Progenitor cell of endocrine pancreas (in vitro differentiated cells): Measurements from ENCODE around the gene SYT9. TPM values are rescaled to one million over a fixed set of nuclear protein-coding genes. Genes with fewer than 3 reads are reported as not detected.

ENCODE experiments used
- DNase-seq: peaks from one replicate; pipeline ENCODE4 v3.0.0; 2021; ENCODE audit warnings: low spot score; ENCODE audit not compliant: unreplicated experiment
- H3K27ac Mint-ChIP-seq: 2 replicates; pipeline ENCODE4 v1.8.0; 2021; ENCODE audit warnings: mild to moderate bottlenecking, moderate library complexity, mixed read lengths
- H3K27me3 Mint-ChIP-seq: 2 replicates; pipeline ENCODE4 v1.8.0; 2021; ENCODE audit warnings: mixed read lengths
- H3K36me3 Mint-ChIP-seq: 2 replicates; pipeline ENCODE4 v1.8.0; 2022; ENCODE audit warnings: mixed read lengths; ENCODE audit not compliant: insufficient read depth
- H3K4me1 Mint-ChIP-seq: 2 replicates; pipeline ENCODE4 v1.8.0; 2021; ENCODE audit warnings: low read depth, mixed read lengths
- H3K4me3 Mint-ChIP-seq: 2 replicates; pipeline ENCODE4 v1.8.0; 2021; ENCODE audit warnings: low read depth, mild to moderate bottlenecking, moderate library complexity, mixed read lengths
- H3K9me3 Mint-ChIP-seq: 2 replicates; pipeline ENCODE4 v1.8.0; 2021; ENCODE audit warnings: low read depth, mixed read lengths
- total RNA-seq: library from RNA; stranded (reverse); gene quantifications from 2 replicates; pipeline ENCODE4 v1.2.1, GENCODE V29; 2021
- TF ChIP-seq, protein P1 (sequence below): fragments of 200-600 bp; sonication (generic); IDR thresholded peaks from one replicate; pipeline ENCODE4 v1.5.0; 2021; ENCODE audit warnings: antibody characterized with exemption, mild to moderate bottlenecking; ENCODE audit not compliant: unreplicated experiment

Gene SYT9
- total RNA-seq, 1 donor from 2014 or later, result 0.57 TPM

DNA sequence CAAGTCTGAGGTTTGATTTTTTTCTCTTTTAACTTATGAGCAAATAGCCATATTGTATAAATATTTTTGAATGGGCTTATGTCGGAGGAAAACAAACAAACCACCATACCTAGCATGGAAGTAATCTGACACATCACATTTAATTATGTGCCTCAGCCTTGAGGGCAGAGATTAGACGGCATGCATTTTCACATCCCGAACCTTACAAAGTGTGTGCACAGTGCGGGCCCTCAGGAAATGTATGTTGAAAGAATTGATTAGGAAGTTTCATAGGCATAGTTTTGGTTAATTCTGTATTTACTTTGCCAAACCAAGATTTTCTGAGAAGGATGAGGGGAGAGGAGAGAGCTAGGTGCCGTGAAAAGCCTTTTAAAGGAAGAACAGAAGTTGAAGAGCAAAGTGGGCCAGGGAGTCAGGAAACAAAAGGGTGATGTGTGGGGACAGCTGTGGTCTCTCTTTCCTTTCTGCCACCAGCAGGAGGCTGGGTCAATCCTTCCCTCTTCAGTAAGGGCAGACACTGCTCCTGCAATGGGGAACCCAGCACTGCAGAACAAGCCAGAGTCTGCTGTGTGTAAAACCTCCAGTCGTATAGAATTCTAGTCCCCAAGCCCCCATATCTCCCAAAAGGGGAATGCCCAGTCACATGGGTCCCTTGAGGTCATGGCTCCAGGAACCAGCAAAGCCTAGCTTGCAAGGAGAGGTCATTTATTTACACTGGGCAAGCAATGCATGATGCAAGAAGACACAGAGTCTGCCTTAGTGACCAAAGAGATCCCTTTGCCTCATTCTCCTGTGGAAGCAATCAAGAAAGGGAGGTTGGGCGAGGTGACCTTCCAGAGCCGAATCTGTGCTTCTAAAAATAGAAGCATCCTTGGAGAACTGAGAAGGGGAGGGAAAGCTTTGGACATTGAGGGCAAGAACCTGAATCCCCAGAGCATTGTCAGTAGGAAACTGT lies 162.5 kb downstream of the SYT9 start:
- peaks cover 5% of the 10 kb centered on the region for H3K4me1 Mint-ChIP-seq
- no peak overlapping the region for H3K4me3 Mint-ChIP-seq
- H3K27ac Mint-ChIP-seq, result no peak overlapping the region
- no peak for DNase-seq
- no peaks in the 10 kb centered on the region for H3K36me3 Mint-ChIP-seq
- TF ChIP-seq, protein P1, sequence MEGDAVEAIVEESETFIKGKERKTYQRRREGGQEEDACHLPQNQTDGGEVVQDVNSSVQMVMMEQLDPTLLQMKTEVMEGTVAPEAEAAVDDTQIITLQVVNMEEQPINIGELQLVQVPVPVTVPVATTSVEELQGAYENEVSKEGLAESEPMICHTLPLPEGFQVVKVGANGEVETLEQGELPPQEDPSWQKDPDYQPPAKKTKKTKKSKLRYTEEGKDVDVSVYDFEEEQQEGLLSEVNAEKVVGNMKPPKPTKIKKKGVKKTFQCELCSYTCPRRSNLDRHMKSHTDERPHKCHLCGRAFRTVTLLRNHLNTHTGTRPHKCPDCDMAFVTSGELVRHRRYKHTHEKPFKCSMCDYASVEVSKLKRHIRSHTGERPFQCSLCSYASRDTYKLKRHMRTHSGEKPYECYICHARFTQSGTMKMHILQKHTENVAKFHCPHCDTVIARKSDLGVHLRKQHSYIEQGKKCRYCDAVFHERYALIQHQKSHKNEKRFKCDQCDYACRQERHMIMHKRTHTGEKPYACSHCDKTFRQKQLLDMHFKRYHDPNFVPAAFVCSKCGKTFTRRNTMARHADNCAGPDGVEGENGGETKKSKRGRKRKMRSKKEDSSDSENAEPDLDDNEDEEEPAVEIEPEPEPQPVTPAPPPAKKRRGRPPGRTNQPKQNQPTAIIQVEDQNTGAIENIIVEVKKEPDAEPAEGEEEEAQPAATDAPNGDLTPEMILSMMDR, result peak; percentile 9
- no peaks in the 10 kb centered on the region for H3K27me3 Mint-ChIP-seq
- peaks cover 4% of the 10 kb centered on the region for H3K9me3 Mint-ChIP-seq

- H3K27ac Mint-ChIP-seq, result no peak overlapping the region
- H3K36me3 Mint-ChIP-seq, result no peaks in the 10 kb centered on the region
- TF ChIP-seq, protein P1, result no peak
- peaks cover 4% of the 10 kb centered on the region for H3K9me3 Mint-ChIP-seq
- no peaks in the 10 kb centered on the region for H3K27me3 Mint-ChIP-seq
- no peak for DNase-seq
- H3K4me3 Mint-ChIP-seq, result no peak overlapping the region
- peaks cover 5% of the 10 kb centered on the region for H3K4me1 Mint-ChIP-seq
Observed at GRCh38 chr11:7414973-7415817, 163.5 kb downstream of the SYT9 start.

DNA sequence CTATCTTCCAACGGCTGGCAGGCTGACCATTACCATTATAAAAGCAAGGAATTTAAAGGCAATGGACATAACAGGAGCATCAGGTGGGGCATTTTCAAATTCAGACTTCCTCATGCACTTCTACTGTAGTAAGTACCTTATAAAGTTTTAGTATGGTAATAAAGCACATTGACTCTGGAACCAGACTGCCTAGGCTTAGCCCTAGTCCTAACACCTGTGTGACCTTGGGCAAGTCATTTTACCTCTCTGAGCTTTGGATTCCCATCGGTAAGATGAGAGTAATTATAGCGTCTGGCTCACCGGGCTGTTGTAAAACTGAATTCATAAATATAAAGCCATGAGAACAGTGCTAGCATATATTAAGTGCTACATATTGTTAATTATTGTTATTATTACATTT lies 164.4 kb downstream of the SYT9 start:
- Mint-ChIP-seq H3K4me3 (no peak overlapping the region), H3K9me3 (peaks cover 4% of the 10 kb centered on the region), H3K4me1 (peaks cover 5% of the 10 kb centered on the region), H3K36me3 (no peaks in the 10 kb centered on the region), H3K27ac (no peak overlapping the region), H3K27me3 (no peaks in the 10 kb centered on the region)
- TF ChIP-seq, protein P1, result no peak
- no peak for DNase-seq

GRCh38 chr11:7417328-7417727 lies 165.6 kb downstream of the SYT9 start:
- H3K9me3 Mint-ChIP-seq, result peaks cover under 1% of the 10 kb centered on the region
- TF ChIP-seq, protein P1, result no peak
- no peaks in the 10 kb centered on the region for H3K27me3 Mint-ChIP-seq
- no peak for DNase-seq
- H3K27ac Mint-ChIP-seq, result no peak overlapping the region
- no peaks in the 10 kb centered on the region for H3K36me3 Mint-ChIP-seq
- no peak overlapping the region for H3K4me3 Mint-ChIP-seq
- peaks cover 5% of the 10 kb centered on the region for H3K4me1 Mint-ChIP-seq

DNA sequence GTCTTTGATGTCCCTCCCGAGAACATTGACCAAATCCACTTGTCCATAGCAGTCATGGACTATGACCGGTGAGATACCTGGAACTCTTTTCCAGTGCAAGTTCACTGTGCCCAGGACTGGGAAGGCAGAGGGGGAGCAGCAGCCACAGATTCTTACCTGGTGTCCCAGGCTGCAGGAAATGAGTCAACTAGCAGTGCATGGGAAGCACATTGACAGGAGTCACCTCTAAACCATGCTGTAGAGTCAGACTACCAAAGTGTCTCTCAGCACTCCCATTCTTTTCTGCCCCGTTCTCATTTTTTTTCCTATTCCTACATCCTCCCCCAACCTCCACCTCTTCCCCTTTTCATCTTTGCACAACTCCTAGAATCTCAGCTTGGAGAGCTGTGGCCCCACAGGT lies 166.4 kb downstream of the SYT9 start:
- Mint-ChIP-seq H3K27me3 (no peaks in the 10 kb centered on the region), H3K36me3 (no peaks in the 10 kb centered on the region), H3K9me3 (no peaks in the 10 kb centered on the region), H3K4me1 (peaks cover 5% of the 10 kb centered on the region), H3K4me3 (no peak overlapping the region), H3K27ac (no peak overlapping the region)
- TF ChIP-seq, protein P1, result no peak
- DNase-seq, result no peak
